Stomach (tissue), 9 donors: ENCODE measurements around the gene GAK. TPM values are rescaled to one million over a fixed set of nuclear protein-coding genes. Genes with fewer than 3 reads are reported as not detected.

Source experiments
- DNase-seq, 2 donors: peaks; one replicate each; pipeline versions ENCODE4 v3.0.0 to v3.0.0-alpha.2; 2013 to 2019
- H3K27ac ChIP-seq, 5 donors: fragments of 200-600 bp in 4 of 5; sonication (generic) in 4 of 5; one replicate each; pipeline ENCODE4 v1.5.1; 2013 to 2019; ENCODE audit warnings: mild to moderate bottlenecking in 1 of 5, moderate library complexity in 1 of 5
- H3K27me3 ChIP-seq, 3 donors: fragments of 200-600 bp; sonication (generic); one replicate each; pipeline ENCODE4 v1.5.1; 2017 to 2019; ENCODE audit warnings: mixed run types in 1 of 3
- H3K36me3 ChIP-seq, 4 donors: fragments of 200-600 bp; sonication (generic); 1 replicate in 3 of 4; 2 replicates in 1 of 4; pipeline ENCODE4 v1.5.1; 2016 to 2019
- H3K4me1 ChIP-seq, 4 donors: fragments of 200-600 bp; sonication (generic); one replicate each; pipeline ENCODE4 v1.5.1; 2016 to 2019
- H3K4me3 ChIP-seq, 4 donors: fragments of 200-600 bp; sonication (generic) in 3 of 4; one replicate each; pipeline ENCODE4 v1.5.1; 2016 to 2019; ENCODE audit warnings: mild to moderate bottlenecking in 1 of 4
- H3K9me3 ChIP-seq, 4 donors: fragments of 200-600 bp; sonication (generic); one replicate each; pipeline ENCODE4 v1.5.1; 2016 to 2019
- CTCF ChIP-seq, 7 experiments: fragments of 450-650 bp in 4 of 7; fragments of 200-600 bp in 3 of 7; sonication (generic) in 3 of 7; IDR thresholded peaks; one replicate each; pipeline ENCODE4 v1.5.1; 2016 to 2019; ENCODE audit warnings: antibody characterized with exemption in 7 of 7, control low read depth in 2 of 7, mild to moderate bottlenecking in 1 of 7
- EP300 ChIP-seq: sonication (generic); formaldehyde crosslinking; IDR thresholded peaks from one replicate; pipeline ENCODE4 v1.6.1; 2017; ENCODE audit warnings: antibody characterized with exemption
- POLR2A ChIP-seq, 4 donors: fragments of 450-650 bp; IDR thresholded peaks; one replicate each; pipeline ENCODE4 v1.6.1; 2016; ENCODE audit warnings: antibody characterized with exemption in 4 of 4, control low read depth in 2 of 4, mild to moderate bottlenecking in 1 of 4, moderate library complexity in 1 of 4
- POLR2AphosphoS5 ChIP-seq, 3 donors: sonication (generic); formaldehyde crosslinking; IDR thresholded peaks; one replicate each; pipeline ENCODE4 v1.6.1; 2016; ENCODE audit warnings: antibody characterized with exemption in 3 of 3
- whole genome bisulfite sequencing, 5 donors: extraction: QIAGEN DNeasy Blood & Tissue Kit in 3 of 5; methylation state at CpG; one replicate each; pipeline versions ENCODE4 v1.1.5 to v1.1.7; 2013 to 2018; 5-methylcytosine and 5-hydroxymethylcytosine counted together
- intact Hi-C: fragments of 100-400 bp; cut with DNase I; formaldehyde crosslinking; loops from one replicate; pipeline ENCODE4 v1.15.1; 2023; ENCODE audit warnings: low total_unique reads
- polyA plus RNA-seq, 3 donors: library from polyadenylated mRNA; stranded (reverse); fragments of 200-250 nt; gene quantifications; one replicate each; pipeline ENCODE4 v1.2.3, GENCODE V29; 2013
- total RNA-seq, 5 donors: library from RNA; depleted of rRNA; stranded (reverse); fragments of >200 nt; gene quantifications; one replicate each; pipeline versions ENCODE4 v1.1.0 to v1.2.3, GENCODE V29; 2014 to 2016
- donor health status: healthy with polysubstance abuse.
- donor health status: Bipolar disorder and iron deficiency.
- donor health status: healthy.

The GAK gene
- total and polyA plus RNA-seq, 8 donors, result 71.8 to 503 (median 157) TPM

- H3K36me3 ChIP-seq, result peaks cover 9 to 57% (median 48%) of the 10 kb centered on the region in 4 donors
- peaks cover 0 to 9% (median 4%) of the 10 kb centered on the region in 4 donors for H3K4me1 ChIP-seq
- no peak overlapping the region for H3K27ac ChIP-seq
- TF ChIP-seq CTCF (IDR thresholded peaks at IDR 0.05), result no peak
- no peak for TF ChIP-seq POLR2A (IDR thresholded peaks at IDR 0.05)
- no peak for TF ChIP-seq EP300
- no peak for TF ChIP-seq POLR2AphosphoS5 (IDR thresholded peaks at IDR 0.05)
- H3K27me3 ChIP-seq, result no peaks in the 10 kb centered on the region
- intact Hi-C loops, result no loop called here
- no peak overlapping the region for H3K4me3 ChIP-seq
- H3K9me3 ChIP-seq, result no peaks in the 10 kb centered on the region
- no peak for DNase-seq
- WGBS, 5 donors, result 73 to 90% (median 88%) methylated on average over 6 to 7 of the region's 7 CpGs
Observed at GRCh38 chr4:951186-951585, 19.1 kb upstream of the GAK start.

- no peak overlapping the region for H3K27ac ChIP-seq
Observed at GRCh38 chr4:950136-951020, 18.3 kb upstream of the GAK start.

GRCh38 chr4:949656-950055 is 17.5 kb upstream of the GAK start:
- 91 to 94% (median 93%) methylated on average over 17 to 20 of the region's 20 CpGs for WGBS, 5 donors
- Histone ChIP-seq H3K9me3 (no peaks in the 10 kb centered on the region), H3K4me3 (no peak overlapping the region), H3K27ac (no peak overlapping the region), H3K36me3 (peaks cover 9 to 42% (median 33%) of the 10 kb centered on the region in 4 donors), H3K27me3 (no peaks in the 10 kb centered on the region), H3K4me1 (peaks cover 0 to 25% (median 4%) of the 10 kb centered on the region in 4 donors)
- no peak for DNase-seq
- intact Hi-C loops, result no loop called here
- TF ChIP-seq CTCF (IDR thresholded peaks at IDR 0.05) (no peak), POLR2AphosphoS5 (IDR thresholded peaks at IDR 0.05) (no peak), POLR2A (IDR thresholded peaks at IDR 0.05) (no peak), EP300 (no peak)

More at GRCh38 chr4:950136-951020, 18.3 kb upstream of the GAK start:
- Histone ChIP-seq H3K4me3 (no peak overlapping the region), H3K36me3 (peaks cover 9 to 49% (median 40%) of the 10 kb centered on the region in 4 donors), H3K9me3 (no peaks in the 10 kb centered on the region), H3K4me1 (peaks cover 0 to 17% (median 4%) of the 10 kb centered on the region in 4 donors), H3K27me3 (no peaks in the 10 kb centered on the region)
- TF ChIP-seq EP300, result no peak
- no peak for TF ChIP-seq POLR2AphosphoS5 (IDR thresholded peaks at IDR 0.05)
- no peak for TF ChIP-seq POLR2A (IDR thresholded peaks at IDR 0.05)
- no peak for TF ChIP-seq CTCF (IDR thresholded peaks at IDR 0.05)
- no peak for DNase-seq
- intact Hi-C loops, result no loop called here
- WGBS, 5 donors, result 86 to 92% (median 90%) methylated on average over 20 to 30 of the region's 30 CpGs

- DNase-seq, result no peak
- intact Hi-C loops, result no loop called here
- Histone ChIP-seq H3K4me3 (no peak overlapping the region), H3K9me3 (no peaks in the 10 kb centered on the region), H3K27me3 (no peaks in the 10 kb centered on the region), H3K4me1 (peaks cover 0 to 25% (median 4%) of the 10 kb centered on the region in 4 donors), H3K36me3 (peaks cover 9 to 39% (median 29%) of the 10 kb centered on the region in 4 donors), H3K27ac (no peak overlapping the region)
- no peak for TF ChIP-seq POLR2A (IDR thresholded peaks at IDR 0.05)
- WGBS, 5 donors, result 90 to 97% (median 92%) methylated on average over 13 of the region's 13 CpGs
Observed at GRCh38 chr4:948936-949300, 16.8 kb upstream of the GAK start.
